A549 treated with AZD9567 at 1 μM for 4 hours (cell line): ENCODE measurements around the gene CDH3. TPM values are rescaled to one million over a fixed set of nuclear protein-coding genes. Genes with fewer than 3 reads are reported as not detected.

Source experiments
- total RNA-seq: library from RNA; stranded (reverse); fragments of 200-300 nt; extraction: Qiagen RNA extraction; gene quantifications from 5 replicates; pipeline ENCODE4 v1.2.3, GENCODE V29; 2022; ENCODE audit not compliant: insufficient read depth

The CDH3 gene
- total RNA-seq = 0.11 to 0.20 TPM (median 0.18 TPM) in 4 of 5 replicates, not detected in the other

DNA sequence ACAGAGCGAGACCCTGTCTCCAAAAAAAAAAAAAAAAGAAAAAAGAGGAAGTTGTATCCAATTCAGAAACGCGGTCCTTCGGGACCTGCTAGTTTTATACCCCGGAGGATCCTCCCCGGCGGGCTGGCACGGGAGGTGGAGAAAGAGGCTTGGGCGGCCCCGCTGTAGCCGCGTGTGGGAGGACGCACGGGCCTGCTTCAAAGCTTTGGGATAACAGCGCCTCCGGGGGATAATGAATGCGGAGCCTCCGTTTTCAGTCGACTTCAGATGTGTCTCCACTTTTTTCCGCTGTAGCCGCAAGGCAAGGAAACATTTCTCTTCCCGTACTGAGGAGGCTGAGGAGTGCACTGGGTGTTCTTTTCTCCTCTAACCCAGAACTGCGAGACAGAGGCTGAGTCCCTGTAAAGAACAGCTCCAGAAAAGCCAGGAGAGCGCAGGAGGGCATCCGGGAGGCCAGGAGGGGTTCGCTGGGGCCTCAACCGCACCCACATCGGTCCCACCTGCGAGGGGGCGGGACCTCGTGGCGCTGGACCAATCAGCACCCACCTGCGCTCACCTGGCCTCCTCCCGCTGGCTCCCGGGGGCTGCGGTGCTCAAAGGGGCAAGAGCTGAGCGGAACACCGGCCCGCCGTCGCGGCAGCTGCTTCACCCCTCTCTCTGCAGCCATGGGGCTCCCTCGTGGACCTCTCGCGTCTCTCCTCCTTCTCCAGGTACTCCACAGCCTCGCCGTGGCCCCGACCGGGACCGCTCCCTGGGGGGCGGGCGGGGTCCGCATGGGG lies at the start of gene CDH3:
CDH3 (plus strand) TSS at position 596 of the 779 bp plus-strand sequence; CDS start at position 666, 70 bp downstream.

DNA sequence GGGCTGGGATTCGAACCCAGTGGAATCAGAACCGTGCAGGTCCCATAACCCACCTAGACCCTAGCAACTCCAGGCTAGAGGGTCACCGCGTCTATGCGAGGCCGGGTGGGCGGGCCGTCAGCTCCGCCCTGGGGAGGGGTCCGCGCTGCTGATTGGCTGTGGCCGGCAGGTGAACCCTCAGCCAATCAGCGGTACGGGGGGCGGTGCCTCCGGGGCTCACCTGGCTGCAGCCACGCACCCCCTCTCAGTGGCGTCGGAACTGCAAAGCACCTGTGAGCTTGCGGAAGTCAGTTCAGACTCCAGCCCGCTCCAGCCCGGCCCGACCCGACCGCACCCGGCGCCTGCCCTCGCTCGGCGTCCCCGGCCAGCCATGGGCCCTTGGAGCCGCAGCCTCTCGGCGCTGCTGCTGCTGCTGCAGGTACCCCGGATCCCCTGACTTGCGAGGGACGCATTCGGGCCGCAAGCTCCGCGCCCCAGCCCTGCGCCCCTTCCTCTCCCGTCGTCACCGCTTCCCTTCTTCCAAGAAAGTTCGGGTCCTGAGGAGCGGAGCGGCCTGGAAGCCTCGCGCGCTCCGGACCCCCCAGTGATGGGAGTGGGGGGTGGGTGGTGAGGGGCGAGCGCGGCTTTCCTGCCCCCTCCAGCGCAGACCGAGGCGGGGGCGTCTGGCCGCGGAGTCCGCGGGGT lies 92.1 kb downstream of the CDH3 start, which contains the start of gene CDH1:
CDH1 (plus strand) TSS at position 247 of the 684 bp plus-strand sequence; CDS start at position 371, 124 bp downstream.

Other genes starting within 250 kb of the CDH3 start
- 0.14 to 0.59 TPM (median 0.22 TPM) in 4 of 5 replicates, not detected in the other for gene SMPD3, start 196.8 kb upstream of the CDH3 start, total RNA-seq
- gene ZFP90, start 106.0 kb upstream of the CDH3 start, total RNA-seq = 7.4 to 12.3 TPM (median 9.9 TPM) in 5 replicates
- 3.5 to 5.0 TPM (median 3.7 TPM) in 5 replicates for gene CDH1, start 92.0 kb downstream of the CDH3 start, total RNA-seq
- gene TANGO6, start 198.2 kb downstream of the CDH3 start, total RNA-seq = 5.3 to 8.9 TPM (median 5.6 TPM) in 5 replicates